Measurements from ENCODE around the gene PNMA8C.

The PNMA8C gene

DNA sequence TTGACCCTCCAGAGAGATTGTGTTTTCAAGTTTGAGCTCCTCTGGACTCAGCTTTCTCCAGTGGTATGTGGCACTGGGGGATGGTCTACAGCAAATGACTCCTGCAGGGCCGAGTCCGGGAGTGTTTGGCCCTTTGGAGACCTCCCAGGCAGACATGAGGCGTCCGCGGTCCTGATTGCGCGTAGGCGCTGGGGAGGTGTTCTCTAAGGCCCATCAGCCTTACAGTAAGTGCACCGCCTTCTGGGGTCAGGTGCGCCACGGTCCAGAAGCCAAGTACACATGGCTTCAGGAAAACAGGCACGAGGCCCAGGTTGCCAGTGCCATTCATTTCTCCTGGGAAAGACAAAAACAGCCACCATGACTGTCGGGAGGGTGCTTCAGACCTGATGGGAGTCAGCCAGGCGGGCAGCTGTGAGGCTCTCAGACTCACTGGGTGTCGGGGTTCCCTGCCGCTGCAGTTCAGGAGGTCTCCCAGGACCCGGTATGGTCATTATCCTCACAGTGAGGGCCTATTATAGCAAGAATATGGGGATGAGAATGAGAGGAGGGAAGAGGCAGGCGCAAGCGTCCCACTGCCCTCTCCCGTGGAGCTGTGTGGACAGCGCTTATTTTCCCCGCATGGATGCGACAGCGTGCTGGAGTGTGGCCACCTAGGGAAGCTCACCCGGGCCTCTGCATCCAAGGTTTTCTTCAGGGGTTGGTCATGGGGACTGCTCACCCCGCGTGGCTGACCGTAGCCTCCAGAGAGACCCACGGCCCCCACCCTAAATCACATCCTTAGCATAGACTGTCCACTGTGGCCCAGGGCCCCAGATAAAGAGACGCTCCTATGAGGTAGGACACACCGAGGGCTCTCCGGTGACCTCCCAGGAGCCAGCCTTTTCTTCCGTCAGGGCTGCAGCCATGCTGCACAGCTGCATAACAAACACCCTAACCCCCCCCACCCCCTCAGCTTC, 37.2 kb downstream of the PNMA8C start:
- DNase-seq (ENCODE audit: extremely low spot score), result no peak
- CTCF ChIA-PET, result no interaction called here
- POLR2A ChIA-PET, result no interaction called here
- TF ChIP-seq CTBP1 (IDR thresholded peaks at IDR 0.05; ENCODE audit: borderline replicate concordance) (no peak), HDGF (IDR thresholded peaks at IDR 0.05; ENCODE audit: borderline replicate concordance) (no peak), FOXM1 (IDR thresholded peaks at IDR 0.05; ENCODE audit: borderline replicate concordance) (no peak)

GRCh38 chr19:46390866-46391265, 37.9 kb downstream of the PNMA8C start:
- CTCF ChIA-PET, result no interaction called here
- POLR2A ChIA-PET, result no interaction called here
- DNase-seq (ENCODE audit: extremely low spot score), result no peak
- TF ChIP-seq, protein P1, sequence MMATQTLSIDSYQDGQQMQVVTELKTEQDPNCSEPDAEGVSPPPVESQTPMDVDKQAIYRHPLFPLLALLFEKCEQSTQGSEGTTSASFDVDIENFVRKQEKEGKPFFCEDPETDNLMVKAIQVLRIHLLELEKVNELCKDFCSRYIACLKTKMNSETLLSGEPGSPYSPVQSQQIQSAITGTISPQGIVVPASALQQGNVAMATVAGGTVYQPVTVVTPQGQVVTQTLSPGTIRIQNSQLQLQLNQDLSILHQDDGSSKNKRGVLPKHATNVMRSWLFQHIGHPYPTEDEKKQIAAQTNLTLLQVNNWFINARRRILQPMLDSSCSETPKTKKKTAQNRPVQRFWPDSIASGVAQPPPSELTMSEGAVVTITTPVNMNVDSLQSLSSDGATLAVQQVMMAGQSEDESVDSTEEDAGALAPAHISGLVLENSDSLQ (IDR thresholded peaks at IDR 0.05), result no peak
- TF ChIP-seq LEF1 (IDR thresholded peaks at IDR 0.05; ENCODE audit: borderline replicate concordance) (no peak), FOXA1 (IDR thresholded peaks at IDR 0.05) (no peak), FOXM1 (IDR thresholded peaks at IDR 0.05; ENCODE audit: borderline replicate concordance) (no peak), ARNT (IDR thresholded peaks at IDR 0.05) (no peak), ELF4 (IDR thresholded peaks at IDR 0.05) (no peak), ZNF384 (IDR thresholded peaks at IDR 0.05) (no peak), FOXK2 (IDR thresholded peaks at IDR 0.05) (no peak), HDGF (IDR thresholded peaks at IDR 0.05; ENCODE audit: borderline replicate concordance) (no peak), BHLHE40 (IDR thresholded peaks at IDR 0.05; ENCODE audit: borderline replicate concordance) (no peak), TARDBP (IDR thresholded peaks at IDR 0.05) (no peak), SUZ12 (IDR thresholded peaks at IDR 0.05) (no peak), CTBP1 (IDR thresholded peaks at IDR 0.05; ENCODE audit: borderline replicate concordance) (no peak), SP1 (IDR thresholded peaks at IDR 0.05) (no peak), NFRKB (IDR thresholded peaks at IDR 0.05) (no peak), L3MBTL2 (conservative IDR thresholded peaks at IDR 0.05) (no peak)

DNA sequence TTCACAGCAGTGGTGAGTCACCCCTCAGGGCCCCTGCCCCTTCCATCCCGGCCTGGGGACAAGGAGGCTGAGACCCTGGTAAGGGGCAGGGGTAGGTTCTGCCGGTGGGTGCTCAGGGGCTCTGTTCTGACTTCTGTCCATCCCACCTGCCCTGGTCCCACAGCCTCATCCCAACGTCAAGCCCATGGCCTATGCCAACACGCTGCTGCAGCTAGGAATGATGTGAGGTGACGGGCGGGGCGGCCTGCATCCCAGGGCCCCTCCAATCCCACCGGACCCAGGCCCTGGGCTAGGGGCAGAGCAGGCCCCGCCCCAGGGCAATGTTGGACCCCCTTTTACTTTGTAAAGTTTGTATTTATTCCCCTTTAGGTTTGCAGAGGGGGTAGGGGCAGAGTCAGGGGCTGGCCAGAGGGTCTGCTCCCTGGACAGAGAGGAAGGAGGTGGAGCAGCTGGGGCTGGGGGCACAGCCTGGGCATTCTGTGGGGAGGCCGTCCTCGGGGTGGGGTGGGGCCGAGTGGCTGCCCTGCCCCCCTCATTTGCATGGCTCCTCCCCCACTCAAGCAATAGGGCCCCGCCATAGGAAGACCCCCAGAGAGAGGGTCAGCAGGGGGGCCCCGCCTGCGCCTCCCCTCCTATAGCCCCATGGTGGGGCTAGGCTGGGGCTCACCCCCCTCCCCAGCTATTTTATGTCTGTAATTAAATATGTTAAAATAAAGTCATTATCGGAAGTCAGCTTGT, 38.4 kb downstream of the PNMA8C start:
- ChIA-PET POLR2A (no interaction called here), CTCF (no interaction called here)
- no peak for DNase-seq (ENCODE audit: extremely low spot score)
- no peak for TF ChIP-seq SP1 (IDR thresholded peaks at IDR 0.05)
- TF ChIP-seq, protein P1 (IDR thresholded peaks at IDR 0.05), result no peak
- TF ChIP-seq FOXA1 (IDR thresholded peaks at IDR 0.05), result no peak
- TF ChIP-seq LEF1 (IDR thresholded peaks at IDR 0.05; ENCODE audit: borderline replicate concordance), result no peak
- TF ChIP-seq FOXK2 (IDR thresholded peaks at IDR 0.05), result no peak
- TF ChIP-seq TARDBP (IDR thresholded peaks at IDR 0.05), result no peak

- ChIA-PET CTCF (no interaction called here), POLR2A (no interaction called here)
- DNase-seq (ENCODE audit: extremely low spot score), result no peak
- TF ChIP-seq NFRKB (IDR thresholded peaks at IDR 0.05), result no peak
- TF ChIP-seq ZNF384 (IDR thresholded peaks at IDR 0.05), result no peak
- no peak for TF ChIP-seq SUZ12 (IDR thresholded peaks at IDR 0.05)
- TF ChIP-seq LEF1 (IDR thresholded peaks at IDR 0.05; ENCODE audit: borderline replicate concordance), result no peak
- no peak for TF ChIP-seq TARDBP (IDR thresholded peaks at IDR 0.05)
- TF ChIP-seq FOXM1 (IDR thresholded peaks at IDR 0.05; ENCODE audit: borderline replicate concordance), result no peak
- no peak for TF ChIP-seq CTBP1 (IDR thresholded peaks at IDR 0.05; ENCODE audit: borderline replicate concordance)
- no peak for TF ChIP-seq L3MBTL2 (conservative IDR thresholded peaks at IDR 0.05)
- TF ChIP-seq, protein P1 (IDR thresholded peaks at IDR 0.05), result no peak
- TF ChIP-seq ELF4 (IDR thresholded peaks at IDR 0.05), result no peak
- TF ChIP-seq HDGF (IDR thresholded peaks at IDR 0.05; ENCODE audit: borderline replicate concordance), result no peak
- TF ChIP-seq BHLHE40 (IDR thresholded peaks at IDR 0.05; ENCODE audit: borderline replicate concordance), result no peak
- TF ChIP-seq FOXK2 (IDR thresholded peaks at IDR 0.05), result no peak
- TF ChIP-seq SP1 (IDR thresholded peaks at IDR 0.05), result no peak
- no peak for TF ChIP-seq ARNT (IDR thresholded peaks at IDR 0.05)
- TF ChIP-seq FOXA1 (IDR thresholded peaks at IDR 0.05), result no peak
These were observed 40.2 kb downstream of the PNMA8C start for GRCh38 chr19:46388311-46389095.

- POLR2A ChIA-PET, result no interaction called here
- no peak for DNase-seq (ENCODE audit: extremely low spot score)
- CTCF ChIA-PET, result no interaction called here
- TF ChIP-seq, protein P1 (IDR thresholded peaks at IDR 0.05), result no peak
- no peak for TF ChIP-seq L3MBTL2 (conservative IDR thresholded peaks at IDR 0.05)
- TF ChIP-seq ELF4 (IDR thresholded peaks at IDR 0.05), result no peak
- TF ChIP-seq ARNT (IDR thresholded peaks at IDR 0.05), result no peak
- no peak for TF ChIP-seq SP1 (IDR thresholded peaks at IDR 0.05)
- no peak for TF ChIP-seq ZNF384 (IDR thresholded peaks at IDR 0.05)
- no peak for TF ChIP-seq TARDBP (IDR thresholded peaks at IDR 0.05)
- no peak for TF ChIP-seq FOXK2 (IDR thresholded peaks at IDR 0.05)
- no peak for TF ChIP-seq SUZ12 (IDR thresholded peaks at IDR 0.05)
- no peak for TF ChIP-seq FOXM1 (IDR thresholded peaks at IDR 0.05; ENCODE audit: borderline replicate concordance)
- no peak for TF ChIP-seq FOXA1 (IDR thresholded peaks at IDR 0.05)
- TF ChIP-seq NFRKB (IDR thresholded peaks at IDR 0.05), result no peak
- no peak for TF ChIP-seq LEF1 (IDR thresholded peaks at IDR 0.05; ENCODE audit: borderline replicate concordance)
- no peak for TF ChIP-seq HDGF (IDR thresholded peaks at IDR 0.05; ENCODE audit: borderline replicate concordance)
- TF ChIP-seq CTBP1 (IDR thresholded peaks at IDR 0.05; ENCODE audit: borderline replicate concordance), result no peak
- no peak for TF ChIP-seq BHLHE40 (IDR thresholded peaks at IDR 0.05; ENCODE audit: borderline replicate concordance)
These were observed 41.0 kb downstream of the PNMA8C start for GRCh38 chr19:46387713-46388130.

All from HEK293T (cell line).